Dermis microvascular lymphatic vessel endothelial cell (primary cell): ENCODE measurements around the gene INTS15. TPM values are rescaled to one million over a fixed set of nuclear protein-coding genes. Genes with fewer than 3 reads are reported as not detected.
"Not testable (repeated sequence)": the region's sequence is repeated elsewhere in the genome, so short reads cannot be mapped to it uniquely, and the experiment has no call there.

Experiments used
- DNase-seq, 2 donors: peaks; one replicate each; pipeline versions ENCODE4 v3.0.0 to v3.0.0-alpha.2; 2010; ENCODE audit warnings: low read depth in 2 of 2
- total RNA-seq: library from RNA; depleted of rRNA; stranded (reverse); fragments of >200 nt; gene quantifications from 2 replicates; pipeline ENCODE4 v1.2.1, GENCODE V29; 2014

Gene INTS15
- total RNA-seq, 1 donor from 2014 or later: 8.7 TPM

- DNase-seq: not testable (repeated sequence)
Measured at GRCh38 chr7:6576867-6577368, 12.9 kb upstream of the INTS15 start.

- DNase-seq: peak; percentile 68 to 86
Measured at GRCh38 chr7:6577369-6578113, 12.3 kb upstream of the INTS15 start, which contains the start of gene ZDHHC4. TSS of gene ZDHHC4 (plus strand) at chr7:6577454. CDS start at chr7:6580562, 3,108 bp downstream.

- DNase-seq: no peak
Measured at GRCh38 chr7:6578114-6579084, 11.4 kb upstream of the INTS15 start.

- DNase-seq: no peak
Measured at GRCh38 chr7:6579446-6579845, 10.4 kb upstream of the INTS15 start.

GRCh38 chr7:6585746-6586432, 3.9 kb upstream of the INTS15 start:
- DNase-seq: not testable (repeated sequence)

- DNase-seq: no peak
Measured at GRCh38 chr7:6588566-6588965, 1.3 kb upstream of the INTS15 start.

GRCh38 chr7:6589151-6589828, 531 bp upstream of the INTS15 start:
- DNase-seq: no peak

- DNase-seq: no peak
Measured at GRCh38 chr7:6590645-6591110, 857 bp downstream of the INTS15 start.

- no peak for DNase-seq
Measured at GRCh38 chr7:6600093-6600492, 10.3 kb downstream of the INTS15 start.

- no peak for DNase-seq
Measured at GRCh38 chr7:6604458-6604857, 14.6 kb downstream of the INTS15 start.

- DNase-seq: no peak
Measured at GRCh38 chr7:6606866-6607583, 17.2 kb downstream of the INTS15 start.

- DNase-seq: no peak
Measured at GRCh38 chr7:6607651-6608051, 17.8 kb downstream of the INTS15 start.

- DNase-seq: no peak
Measured at GRCh38 chr7:6608081-6608480, 18.3 kb downstream of the INTS15 start.

- DNase-seq: no peak
Measured at GRCh38 chr7:6608794-6609193, 19.0 kb downstream of the INTS15 start.

GRCh38 chr7:6612819-6613218, 23.0 kb downstream of the INTS15 start:
- no peak for DNase-seq

- DNase-seq: no peak
Measured at GRCh38 chr7:6613706-6614105, 23.9 kb downstream of the INTS15 start.

GRCh38 chr7:6614953-6615722, 25.3 kb downstream of the INTS15 start, which contains the start of gene ZNF853:
TSS of gene ZNF853 (plus strand) at chr7:6615610. CDS start at chr7:6616175, 565 bp downstream.
- no peak for DNase-seq

GRCh38 chr7:6615723-6616555, 26.1 kb downstream of the INTS15 start:
- DNase-seq: no peak
